ENCODE measurements around the gene CRYZL1. TPM values are rescaled to one million over a fixed set of nuclear protein-coding genes. Genes with fewer than 3 reads are reported as not detected.
"Not testable (repeated sequence)": the region's sequence is repeated elsewhere in the genome, so short reads cannot be mapped to it uniquely, and the experiment has no call there.

The CRYZL1 gene
- 15.9 and 29.0 TPM in 2 replicates for total RNA-seq (2014; rRNA removed; shearing (Covaris generic))
- polyA plus RNA-seq (2014; cell fraction: nucleus; rRNA removed) = 24.5 and 27.0 TPM in 2 replicates

DNA sequence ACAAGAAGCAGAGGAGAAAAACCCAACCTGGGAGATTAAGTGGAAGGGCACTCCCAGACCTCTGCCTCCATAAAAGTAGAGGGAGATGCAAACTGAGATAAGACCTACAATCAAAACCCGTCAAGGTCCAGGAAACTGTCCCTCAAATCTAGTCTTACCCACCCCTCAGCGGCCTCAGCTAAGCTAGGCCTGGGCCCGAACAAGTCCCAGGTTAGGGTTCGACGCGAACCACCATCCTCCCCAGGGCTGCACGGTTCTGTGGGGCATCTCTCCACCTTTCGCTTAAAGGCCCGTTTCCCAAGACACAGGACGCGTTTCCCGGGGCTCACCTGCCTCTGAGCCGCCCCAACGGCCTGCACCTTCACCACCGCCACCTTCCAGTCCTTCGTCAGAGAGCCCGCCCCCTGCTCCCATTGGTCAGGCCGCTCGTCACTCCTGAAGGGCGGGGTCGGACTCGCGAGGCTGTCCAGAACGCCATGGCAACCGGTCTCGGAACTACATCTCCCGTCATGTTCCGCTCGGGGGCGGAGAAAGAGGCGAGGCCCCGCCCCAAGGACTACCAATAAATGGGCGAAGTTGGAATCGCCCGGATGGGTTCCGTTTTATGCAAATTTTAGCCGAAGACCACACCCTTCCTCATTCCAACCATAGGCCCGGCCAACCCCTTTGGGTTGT, at the start of gene CRYZL1:
TSS of gene CRYZL1 (minus strand) at position 390 of the 675 bp plus-strand sequence. CDS start 10,190 bp downstream, outside the sequence.
- DNase-seq (ENCODE audit: extremely low read depth, low read depth) = peak; percentile 99

DNA sequence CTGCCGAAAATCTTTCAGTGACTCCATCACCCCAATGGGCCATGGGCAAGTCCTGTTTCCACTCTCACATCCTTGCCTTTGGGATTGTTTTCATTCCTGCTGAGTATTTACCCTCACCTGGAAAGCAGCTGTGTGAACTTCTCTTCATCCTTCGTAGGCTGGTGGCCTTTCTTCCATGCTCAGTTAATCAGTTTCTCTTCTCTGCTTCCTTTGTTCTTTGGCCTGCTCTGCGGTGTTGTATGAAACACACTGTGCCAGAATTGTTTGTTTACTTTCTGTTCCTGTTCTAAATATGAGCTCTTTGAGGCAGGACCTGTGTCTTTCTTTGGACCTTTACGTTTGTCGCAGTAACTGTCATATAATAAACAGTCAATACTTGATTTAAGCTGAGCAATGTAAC, 49.3 kb upstream of the CRYZL1 start:
- DNase-seq (ENCODE audit: extremely low read depth, low read depth) = no peak

DNA sequence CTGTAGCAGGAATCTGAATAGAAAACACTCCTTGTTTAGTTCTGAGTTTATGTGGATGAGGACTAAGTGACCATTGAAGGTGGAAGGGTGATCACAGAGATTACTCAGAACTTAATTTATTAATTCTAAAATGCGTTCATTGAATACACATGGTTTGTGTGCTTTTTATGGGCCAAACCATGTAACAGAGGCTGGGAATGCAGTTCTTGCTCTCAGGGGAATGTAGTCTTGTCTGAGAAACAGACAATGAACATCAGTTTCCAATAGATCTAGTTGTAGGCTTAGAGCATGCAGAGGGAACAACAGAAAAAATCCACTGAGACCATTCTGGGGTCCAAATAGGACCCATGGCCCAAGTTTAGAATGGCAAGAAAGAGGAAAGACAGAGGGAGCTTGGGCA, 46.8 kb upstream of the CRYZL1 start:
- DNase-seq (ENCODE audit: extremely low read depth, low read depth) = no peak

DNA sequence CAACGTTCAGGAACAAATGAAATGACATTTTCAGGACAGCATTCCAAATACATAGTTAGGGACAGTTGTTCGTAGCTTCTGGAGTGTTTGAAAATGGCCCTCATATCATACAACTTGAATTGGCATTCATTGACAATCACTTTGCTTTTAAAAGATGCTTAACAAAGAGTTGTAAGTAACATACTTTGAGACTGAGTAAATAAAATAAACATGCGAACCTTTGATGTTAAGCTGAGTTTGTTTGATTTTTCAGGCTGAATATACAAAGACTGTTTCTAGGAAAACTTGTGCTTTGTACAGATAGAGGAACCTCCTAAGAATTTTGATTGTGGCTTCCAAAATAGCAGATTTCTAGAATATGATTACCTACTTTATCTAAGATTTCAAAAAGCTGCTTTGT, 46.1 kb upstream of the CRYZL1 start:
- no peak for DNase-seq (ENCODE audit: extremely low read depth, low read depth)

DNA sequence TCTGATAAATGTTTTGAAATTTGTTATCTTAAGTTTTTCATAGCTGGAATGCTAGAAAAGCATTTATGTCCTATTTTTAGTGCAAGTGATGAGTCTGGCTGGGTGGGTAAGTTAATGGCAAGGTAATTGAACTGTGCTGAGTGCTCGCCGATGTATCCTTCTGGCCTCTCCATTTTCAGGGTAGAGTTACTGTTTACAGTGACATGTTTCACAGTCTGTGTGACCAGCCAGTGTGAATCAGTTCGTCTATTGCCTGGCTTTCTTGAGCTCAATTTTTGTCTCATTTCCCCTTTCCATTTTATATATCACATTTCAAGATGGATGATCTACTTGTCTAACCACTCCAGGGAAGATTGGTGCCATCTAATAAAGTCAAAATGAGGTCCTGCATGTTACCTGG, 44.8 kb upstream of the CRYZL1 start:
- no peak for DNase-seq (ENCODE audit: extremely low read depth, low read depth)

DNA sequence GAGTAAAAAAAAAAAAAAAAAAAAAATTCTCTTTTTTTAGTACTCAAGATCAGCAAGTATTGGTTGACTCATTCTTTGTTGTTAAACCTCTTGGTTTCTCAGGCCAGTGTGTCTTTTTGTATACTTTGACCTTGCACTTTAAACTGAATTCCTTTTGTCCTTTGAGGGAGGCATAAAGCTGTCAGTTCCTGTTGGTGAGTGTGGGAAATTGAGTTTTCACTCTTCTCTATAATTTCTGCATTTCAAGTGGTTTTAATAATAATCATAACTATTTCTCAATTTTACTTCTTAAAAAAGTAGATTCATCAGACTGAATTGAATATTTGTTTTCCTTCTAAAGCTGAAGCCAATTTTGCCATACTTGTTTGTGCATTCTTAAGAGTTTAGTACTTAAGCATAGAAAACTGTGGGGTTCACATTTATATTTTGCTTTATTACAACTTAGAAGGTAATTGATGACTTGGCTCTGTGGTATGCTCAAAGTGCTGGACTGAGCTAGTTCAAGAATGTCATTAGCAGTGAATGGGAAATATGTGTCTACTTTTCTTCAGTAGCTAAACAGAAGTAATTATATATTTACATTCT, 44.2 kb upstream of the CRYZL1 start:
- no peak for DNase-seq (ENCODE audit: extremely low read depth, low read depth)

DNA sequence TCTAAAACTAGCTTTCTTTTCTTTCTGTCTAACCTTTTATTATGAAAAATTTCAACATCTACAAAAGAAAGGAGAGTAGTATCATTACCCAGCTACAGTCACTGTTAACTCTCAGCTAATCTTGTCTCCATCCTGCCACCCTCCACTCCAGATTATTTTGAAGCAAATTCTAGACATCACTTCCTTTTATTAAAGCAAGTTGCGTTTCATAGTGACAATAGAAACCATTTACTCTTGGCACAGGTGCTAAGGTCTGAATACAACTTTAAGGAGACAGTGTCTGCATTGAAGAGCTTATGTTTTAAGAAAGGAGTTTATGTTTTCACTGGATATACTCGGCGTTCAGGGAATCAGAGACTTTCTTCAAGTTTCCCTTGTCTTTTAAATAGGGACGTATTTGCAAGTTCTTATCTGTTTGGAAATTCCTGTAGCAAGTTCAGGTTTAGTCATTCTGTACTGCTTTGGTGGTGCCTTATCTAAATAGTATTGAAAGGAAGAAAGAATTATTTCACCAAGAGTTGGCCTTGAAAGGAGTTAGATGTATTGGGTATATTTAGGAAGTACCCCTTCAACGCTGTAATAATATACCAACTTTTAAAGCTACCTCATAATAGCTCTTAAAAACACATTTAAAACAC, 43.5 kb upstream of the CRYZL1 start:
- DNase-seq (ENCODE audit: extremely low read depth, low read depth) = no peak

DNA sequence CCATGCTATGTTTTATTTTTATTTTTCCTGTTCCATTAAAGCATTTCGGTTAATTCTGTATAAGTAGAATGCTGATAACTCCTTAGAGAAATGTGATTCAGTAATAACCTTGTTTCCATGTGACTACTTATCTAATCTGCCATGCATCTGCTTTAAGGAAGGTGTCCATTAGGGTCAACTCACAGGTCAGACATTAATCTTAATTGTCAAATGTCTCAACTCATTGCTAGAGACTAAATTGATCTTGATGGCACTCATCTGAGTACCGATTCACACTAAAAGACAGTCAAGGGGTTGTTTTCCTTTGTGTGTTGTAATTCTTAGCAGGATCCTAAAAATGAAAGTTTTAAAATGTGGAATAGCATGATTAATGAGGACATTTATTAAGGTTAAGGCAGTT, 42.5 kb upstream of the CRYZL1 start:
- no peak for DNase-seq (ENCODE audit: extremely low read depth, low read depth)

DNA sequence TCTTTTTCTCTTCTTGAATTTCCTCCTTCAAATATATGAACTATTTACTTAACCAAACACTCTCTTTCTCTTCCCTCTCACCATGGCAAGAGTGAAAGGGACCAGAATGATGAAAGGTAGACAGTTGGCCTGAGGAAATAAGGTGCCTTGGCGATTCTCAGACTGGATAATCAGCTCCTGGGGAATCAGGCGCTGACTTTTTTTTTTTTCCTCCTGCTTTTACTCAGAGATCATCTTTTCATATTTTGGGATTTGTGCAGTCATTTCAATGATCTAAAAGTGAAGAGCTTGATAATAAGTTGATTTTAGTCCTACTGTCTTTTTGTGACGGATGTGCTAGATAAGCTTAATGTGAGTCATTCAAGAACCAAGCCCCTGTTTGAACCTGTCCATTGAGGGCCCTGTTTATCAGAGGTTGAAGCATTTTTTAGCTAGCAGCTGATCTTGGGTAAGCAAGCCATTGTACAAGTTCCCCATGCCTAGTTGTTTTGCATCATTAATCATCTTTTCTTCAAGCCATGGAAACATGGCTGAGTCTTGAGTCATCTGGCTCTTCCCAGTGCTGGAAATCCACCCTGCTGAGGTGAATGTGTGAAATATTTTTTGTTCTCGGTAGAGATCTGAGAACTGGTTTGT, 41.6 kb upstream of the CRYZL1 start:
- peak; percentile 55 for DNase-seq (ENCODE audit: extremely low read depth, low read depth)

DNA sequence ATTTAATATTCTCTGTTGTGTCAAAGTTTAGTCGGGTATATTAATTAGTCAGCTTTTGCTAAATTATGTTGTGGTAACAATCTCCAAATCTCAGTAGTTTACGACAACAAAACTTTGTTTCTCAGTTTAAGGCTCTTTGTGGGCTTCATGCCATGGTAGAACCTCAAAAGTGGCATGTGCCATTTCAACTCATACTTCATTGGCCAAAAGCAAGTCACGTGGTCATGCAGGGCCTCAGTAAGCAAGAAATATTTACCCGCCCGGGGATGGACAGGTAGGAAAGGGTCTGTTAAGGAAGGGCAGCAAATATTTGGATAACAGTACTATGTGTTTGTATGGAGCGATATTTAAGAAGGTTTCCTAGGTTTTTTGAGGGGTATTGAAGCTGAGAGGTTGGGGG, 39.3 kb upstream of the CRYZL1 start:
- DNase-seq (ENCODE audit: extremely low read depth, low read depth) = no peak

DNA sequence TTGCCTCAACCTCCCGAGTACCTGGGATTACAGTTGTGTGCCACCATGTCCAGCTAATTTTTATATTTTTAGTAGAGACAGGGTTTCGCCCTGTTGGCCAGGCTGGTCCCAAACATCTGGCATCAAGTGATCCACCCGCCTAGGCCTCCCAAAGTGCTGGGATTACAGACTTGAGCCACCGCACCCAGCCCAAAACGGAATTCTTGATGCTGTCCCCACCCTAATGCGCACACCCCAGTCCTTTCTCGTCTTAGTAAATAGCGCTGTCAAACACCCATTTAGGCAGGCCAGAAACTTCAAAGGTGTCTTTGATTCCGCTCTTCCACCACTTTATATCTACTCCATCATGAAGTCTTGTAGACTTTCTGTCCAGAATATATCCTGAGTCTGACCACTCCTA, 35.9 kb upstream of the CRYZL1 start:
- DNase-seq (ENCODE audit: extremely low read depth, low read depth) = no peak

DNA sequence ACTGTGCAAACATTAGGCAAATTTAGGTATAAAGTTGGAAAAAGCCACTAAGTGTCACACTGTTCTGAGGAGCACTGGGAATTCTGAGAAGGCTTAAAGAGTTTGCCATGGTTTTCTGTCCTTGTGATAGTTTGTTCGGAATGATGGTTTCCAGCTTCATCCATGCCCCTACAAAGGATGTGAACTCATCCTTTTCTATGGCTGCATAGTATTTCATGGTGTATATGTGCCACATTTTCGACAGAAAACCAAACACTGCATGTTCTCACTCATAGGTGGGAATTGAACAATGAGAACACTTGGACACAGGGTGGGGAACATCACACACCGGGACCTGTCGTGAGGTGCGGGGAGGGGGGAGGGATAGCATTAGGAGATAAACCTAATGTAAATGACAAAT, 35.1 kb upstream of the CRYZL1 start:
- DNase-seq (ENCODE audit: extremely low read depth, low read depth) = not testable (repeated sequence)

DNA sequence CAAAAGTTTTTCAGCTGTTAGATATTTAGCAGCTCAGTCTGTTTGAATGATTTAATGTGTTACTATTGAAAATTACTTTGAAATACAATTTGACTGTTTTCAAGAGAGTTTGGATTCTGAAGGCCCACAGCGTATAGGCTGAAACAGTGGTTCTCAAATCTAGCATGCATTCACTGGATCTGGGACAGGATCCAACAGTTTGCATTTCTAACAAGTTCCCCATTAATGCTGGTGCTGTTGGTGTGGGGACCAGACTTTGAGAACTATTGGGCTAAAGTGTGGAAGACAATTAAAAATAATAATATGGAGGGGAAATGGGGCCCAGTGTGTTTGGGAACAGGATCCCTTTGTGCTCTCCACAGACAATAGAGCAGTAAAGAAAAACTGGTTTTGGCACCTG, 32.7 kb upstream of the CRYZL1 start:
- no peak for DNase-seq (ENCODE audit: extremely low read depth, low read depth)

DNA sequence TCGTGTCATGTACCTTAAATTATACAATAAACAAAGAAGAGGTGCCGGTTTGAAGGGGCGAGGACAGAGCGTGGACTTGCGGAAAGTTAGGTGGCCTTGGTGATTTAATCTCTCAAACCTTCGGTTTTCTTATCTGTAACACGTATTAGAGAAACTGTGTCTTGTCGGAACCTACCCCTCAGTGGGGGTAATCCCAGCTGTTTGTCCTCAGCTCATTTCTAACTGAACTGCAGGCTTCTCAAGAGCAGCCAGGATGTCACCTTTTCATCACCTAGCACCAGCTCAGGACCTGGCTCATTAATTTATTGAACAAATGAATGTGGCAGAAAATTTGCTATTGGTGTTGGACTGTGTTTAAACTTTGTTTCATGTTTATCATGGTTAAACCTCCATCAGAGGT, 31.9 kb upstream of the CRYZL1 start:
- DNase-seq (ENCODE audit: extremely low read depth, low read depth) = no peak

DNA sequence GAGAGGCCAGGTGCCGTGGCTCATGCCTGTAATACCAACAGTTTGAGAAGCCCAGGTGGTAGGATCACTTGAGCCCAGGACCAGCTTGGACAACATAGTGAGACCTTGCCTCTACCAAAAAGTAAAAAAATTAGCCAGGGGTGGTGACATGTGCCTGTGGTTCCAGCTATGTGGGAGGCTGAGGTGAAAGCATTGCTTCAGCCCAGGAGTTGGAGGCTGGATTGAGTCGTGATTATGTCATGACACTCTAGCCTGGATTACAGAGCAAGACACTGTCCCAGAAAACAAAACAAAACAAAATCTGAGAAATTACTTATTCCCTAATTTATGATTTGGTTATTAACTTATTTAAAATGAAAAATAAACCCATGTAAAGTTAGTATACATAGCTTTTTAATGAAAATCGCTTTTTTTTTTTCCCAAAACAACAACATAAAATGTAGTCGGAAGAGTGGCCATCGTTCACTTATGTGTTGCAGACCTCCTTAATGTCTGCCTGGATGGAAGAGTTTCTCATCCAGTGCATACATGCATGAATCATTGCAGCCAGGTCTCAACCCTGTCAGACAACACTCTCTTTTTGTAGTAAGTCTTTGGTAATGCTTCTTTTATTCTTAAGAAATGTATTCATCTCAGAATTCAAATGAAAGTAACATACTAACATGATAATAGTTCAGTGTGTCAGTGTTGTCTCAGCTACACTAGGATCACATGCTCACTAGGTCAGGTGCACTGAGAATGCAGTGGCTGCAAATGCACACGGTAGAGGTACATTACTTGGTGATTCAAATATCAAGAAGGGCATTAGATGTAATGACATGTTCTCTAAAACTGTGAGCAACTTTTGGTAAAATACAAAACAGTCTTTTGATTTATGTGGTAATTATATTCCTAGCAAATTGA, 28.8 kb upstream of the CRYZL1 start:
- DNase-seq (ENCODE audit: extremely low read depth, low read depth) = no peak

DNA sequence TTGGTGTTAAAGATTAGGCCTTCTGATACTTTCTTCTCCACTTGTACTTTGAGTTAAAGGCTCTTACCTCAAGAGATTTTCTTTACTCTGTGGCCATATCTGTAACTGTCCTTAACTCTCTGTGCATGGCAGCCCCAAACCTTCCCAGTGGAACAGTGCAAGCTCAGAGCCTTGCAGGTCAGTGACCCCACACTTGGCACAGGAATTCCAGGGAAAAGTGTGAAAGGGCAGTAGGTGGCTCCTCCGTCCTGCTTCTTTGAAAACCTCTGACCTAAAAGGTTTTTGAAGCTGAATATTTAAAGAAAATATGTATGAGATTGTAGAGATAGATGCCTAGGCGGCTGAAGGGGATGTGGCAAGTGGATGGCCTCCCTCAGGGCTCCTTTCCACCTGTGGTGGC, 27.1 kb upstream of the CRYZL1 start:
- DNase-seq (ENCODE audit: extremely low read depth, low read depth) = no peak

DNA sequence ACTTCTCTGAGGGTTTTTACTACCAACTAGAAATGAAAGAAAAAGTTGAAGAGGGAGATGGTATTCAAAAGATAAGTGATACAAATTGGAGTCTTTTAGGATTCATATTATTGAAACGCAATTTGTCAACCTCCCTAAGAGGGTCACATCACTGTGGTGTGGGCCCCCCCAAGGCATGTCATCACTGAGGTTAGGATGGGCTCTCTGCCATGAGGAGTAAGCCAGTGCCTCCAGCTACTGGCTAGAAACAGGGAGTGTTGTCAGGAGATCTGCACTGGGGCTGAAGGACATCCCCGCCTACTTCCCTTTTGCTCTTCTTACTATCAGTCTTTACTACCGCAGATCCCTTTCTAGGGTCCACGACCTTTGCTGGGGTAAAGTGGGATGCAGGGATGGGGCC, 26.6 kb upstream of the CRYZL1 start:
- DNase-seq (ENCODE audit: extremely low read depth, low read depth) = no peak

DNA sequence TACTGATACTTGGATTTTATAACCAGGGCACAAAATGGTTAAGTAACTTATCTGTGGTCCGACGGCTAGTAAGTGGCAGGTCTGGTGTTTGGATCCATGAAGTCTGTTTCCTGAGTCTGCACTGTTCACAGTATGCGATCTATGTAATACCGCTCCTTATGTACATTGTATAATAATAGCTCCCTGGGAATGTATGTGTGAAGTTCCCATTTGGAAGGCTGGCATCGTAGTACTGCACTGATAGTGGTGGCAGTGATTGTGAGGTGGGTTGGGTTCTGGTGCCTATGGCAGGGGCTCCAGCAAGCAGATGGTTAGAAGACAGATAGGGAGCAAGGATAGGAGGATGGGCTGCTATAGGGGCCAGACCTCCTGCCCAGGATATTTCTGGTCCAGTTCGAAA, 26.1 kb upstream of the CRYZL1 start:
- DNase-seq (ENCODE audit: extremely low read depth, low read depth) = no peak

DNA sequence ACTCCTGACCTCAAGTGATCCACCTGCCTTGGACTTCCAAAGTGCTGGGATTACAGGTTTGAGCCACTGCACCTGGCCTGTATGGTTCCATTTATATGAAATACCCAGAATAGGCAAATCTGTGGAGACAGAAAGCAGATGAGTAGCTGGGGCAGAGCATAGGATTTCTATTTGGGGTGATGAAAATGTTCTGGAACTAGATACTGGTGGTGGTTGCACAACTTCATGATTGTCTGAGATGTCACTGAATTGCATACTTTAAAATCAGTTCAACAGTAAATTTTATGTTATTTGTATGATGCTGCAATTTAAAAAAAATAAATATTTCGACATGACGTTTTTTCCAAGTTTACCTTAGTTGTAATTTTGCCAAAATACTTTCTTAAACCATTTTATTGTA, 24.6 kb upstream of the CRYZL1 start:
- DNase-seq (ENCODE audit: extremely low read depth, low read depth) = no peak

DNA sequence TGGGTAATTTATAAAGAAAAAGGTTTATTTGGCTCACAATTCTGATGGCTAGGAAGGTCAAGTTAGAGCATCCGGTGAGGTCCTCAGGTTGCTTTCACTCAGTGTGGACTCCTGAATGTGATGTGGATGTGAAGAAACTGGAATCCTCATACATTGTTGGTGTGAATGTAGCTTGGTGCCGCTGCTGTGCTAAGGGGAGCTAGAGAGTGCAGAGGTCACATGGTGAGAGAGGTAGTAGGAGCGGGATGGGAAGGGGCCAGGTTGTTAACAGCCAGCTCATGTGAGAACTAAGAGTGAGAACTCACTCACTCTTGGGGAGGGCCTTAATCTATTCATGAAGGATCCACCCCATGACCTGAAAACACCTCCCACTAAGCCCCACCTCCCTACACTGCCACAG, 22.6 kb upstream of the CRYZL1 start:
- no peak for DNase-seq (ENCODE audit: extremely low read depth, low read depth)

DNA sequence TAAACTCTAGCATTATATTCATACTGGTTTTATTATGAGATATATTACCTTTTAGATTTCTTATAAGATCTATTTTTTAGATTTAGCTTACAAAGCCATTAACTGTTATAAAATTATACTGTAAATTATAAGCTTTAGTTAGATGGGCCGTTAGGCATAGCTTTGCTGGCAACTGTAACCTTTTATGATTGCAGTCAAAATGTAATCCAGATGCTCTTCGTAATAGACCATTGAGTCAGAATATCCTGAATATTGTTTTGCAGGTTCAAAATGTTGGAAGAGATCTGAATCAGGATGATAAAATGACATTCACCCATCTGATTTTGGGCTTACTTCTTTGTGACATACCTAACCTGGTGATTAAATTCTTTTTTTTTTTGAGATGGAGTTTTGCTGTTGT, 21.7 kb upstream of the CRYZL1 start:
- DNase-seq (ENCODE audit: extremely low read depth, low read depth) = no peak
